NCI-H1436 (cell line): Measurements from ENCODE around the gene MED8.
A peak's percentile ranks its signal among the peaks of the same experiment; 100 is the strongest.
"Not testable (repeated sequence)": the region's sequence is repeated elsewhere in the genome, so short reads cannot be mapped to it uniquely, and the experiment has no call there.

ENCODE experiments used
- DNase-seq: peaks from one replicate; lab custom pipeline; 2025; lab: John Stamatoyannopoulos, UW

Gene MED8

DNA sequence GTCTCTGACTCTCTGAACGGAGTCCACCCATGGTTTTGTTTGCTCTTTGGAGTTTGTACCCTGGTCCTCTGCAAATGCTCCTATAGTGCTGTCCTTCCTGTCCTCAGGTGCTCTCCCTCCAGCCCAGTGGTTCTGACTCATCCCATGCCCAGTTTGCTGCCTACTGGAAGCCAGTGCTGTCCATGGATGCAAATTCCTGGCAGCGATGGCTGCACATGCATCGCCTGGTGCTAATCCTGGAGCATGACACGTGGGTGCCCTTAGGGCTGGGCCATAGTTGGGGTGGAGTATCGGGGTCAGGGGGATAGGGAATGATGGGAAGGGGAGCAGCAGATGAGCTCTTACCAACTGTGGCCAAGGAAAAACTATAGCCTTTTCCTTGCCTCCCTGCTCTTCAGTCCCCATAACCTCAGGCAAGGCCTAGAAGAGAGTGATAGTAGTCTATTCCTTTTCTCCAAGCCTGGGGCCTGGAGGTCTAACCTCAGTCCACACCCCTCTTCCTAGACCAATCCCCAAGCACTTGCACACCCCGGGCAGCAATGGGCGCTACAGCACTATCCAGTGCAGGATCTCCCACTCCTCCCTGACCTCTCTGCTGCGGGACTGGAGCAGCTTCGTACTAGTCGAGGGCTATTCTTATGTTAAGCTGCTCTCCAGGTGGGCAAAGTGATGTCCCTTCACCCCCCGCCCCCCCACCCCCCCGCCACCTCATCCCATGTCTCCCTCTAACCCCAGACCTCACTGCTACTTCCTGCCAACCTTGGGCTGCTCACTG lies 32.6 kb upstream of the MED8 start:
- no peak for DNase-seq

DNA sequence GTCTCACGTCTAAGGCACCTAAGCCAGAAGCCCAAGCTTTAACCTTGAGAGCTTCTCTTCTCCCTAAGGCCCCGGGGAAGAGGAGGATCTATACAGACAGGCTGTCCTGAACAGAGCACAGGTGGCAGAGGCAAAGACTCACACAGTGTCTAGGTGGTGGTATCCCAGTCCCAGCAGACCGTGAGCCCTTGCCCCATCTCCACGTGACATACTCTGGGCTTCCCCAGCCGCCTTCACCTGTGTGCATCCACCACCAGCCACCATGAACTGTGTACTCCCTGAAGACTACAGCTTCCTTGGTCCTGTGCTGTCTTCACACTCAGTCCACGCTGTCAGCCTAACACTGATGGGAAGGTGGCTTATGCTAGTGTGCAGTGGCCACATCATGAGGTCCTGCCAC lies 31.8 kb upstream of the MED8 start:
- no peak for DNase-seq

DNA sequence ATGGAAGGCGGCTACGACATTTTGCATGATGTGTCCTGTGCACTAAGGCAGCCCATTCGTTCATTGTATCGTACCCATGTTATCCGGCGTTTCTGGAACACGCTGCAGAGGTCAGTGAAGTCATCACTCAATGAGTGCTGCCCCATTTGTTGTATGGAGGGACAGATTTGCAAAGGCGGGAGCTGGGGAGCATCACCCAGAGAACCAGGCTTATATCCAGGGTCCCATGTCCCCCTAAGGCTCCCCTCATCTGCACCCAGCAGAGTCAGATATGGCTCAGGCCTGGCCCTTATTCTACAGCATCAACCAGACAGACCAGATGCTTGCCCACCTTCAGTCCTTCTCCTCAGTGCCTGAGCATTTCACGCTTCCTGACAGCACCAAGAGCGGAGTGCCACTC lies 31.3 kb upstream of the MED8 start:
- no peak for DNase-seq

DNA sequence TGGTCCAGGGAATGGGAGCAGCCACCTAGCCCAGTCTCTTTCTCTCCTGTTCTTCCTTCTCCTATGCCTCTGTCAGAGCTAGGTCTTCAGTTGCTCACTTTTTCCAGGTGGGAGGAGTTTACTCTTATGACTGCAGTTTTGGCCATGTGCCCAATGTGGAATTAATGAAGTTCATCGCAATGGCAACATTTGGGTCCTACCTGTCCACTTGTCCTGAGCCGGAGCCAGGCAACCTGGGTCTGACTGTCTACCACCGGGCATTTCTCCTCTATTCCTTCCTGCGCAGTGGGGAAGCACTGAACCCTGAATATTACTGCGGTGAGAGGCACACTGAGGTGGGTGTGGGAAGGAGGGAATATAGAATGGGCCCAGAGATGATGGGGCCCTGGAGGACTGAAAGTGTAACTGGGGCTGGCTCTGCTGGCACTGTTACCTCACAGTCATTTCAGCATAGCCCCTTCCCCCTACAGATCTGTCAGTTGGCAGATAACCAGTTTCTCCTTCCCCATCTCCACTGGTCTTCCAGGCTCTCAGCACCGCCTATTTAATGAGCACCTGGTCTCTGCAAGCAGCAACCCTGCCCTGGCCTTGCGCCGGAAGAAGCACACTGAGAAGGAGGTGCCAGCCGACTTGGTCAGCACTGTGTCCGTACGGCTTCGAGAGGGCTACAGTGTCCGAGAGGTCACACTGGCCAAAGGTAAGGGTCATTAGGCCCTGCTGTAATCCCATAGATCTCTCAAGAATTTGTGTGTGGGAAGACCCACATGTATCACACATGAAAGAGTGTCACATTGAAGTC lies 30.2 kb upstream of the MED8 start:
- no peak for DNase-seq

DNA sequence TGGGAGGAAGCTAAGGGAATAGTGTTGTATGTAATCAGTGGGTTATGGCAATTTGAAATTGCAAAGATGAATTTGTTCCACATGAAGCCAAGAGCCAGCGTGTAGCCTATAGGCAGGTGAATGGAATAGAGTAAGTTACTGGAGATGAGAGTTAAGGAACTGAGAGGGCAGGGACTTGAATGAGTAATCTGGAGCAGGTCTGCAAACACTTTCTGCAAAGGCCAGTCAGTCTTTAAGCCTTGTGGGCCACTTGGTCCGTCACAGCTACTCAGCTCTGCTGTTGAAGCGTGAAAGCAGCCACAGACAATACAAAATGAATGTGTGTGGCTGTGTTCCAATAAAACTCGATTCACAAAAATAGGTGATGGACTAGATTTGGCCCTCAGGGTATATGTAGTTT lies 29.3 kb upstream of the MED8 start:
- DNase-seq: no peak

DNA sequence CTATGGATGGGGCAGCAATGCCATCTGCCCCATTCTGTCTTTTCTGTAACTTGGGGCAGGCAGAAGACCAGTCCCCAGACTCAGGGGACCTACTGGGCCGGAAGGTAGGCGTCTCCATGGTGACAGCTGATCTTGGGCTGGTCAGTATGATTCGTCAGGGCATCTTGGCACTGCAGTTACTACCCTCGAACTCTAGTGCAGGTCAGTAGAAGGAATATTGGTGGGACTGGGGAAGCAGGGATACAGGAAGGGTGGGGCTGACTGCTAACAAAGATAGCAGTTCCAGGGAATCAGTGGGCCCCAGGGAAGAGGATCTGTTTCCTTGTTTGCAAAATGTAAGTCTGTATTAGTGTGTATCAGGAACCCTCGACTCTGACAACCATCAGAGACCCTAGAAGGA lies 26.3 kb upstream of the MED8 start:
- no peak for DNase-seq

DNA sequence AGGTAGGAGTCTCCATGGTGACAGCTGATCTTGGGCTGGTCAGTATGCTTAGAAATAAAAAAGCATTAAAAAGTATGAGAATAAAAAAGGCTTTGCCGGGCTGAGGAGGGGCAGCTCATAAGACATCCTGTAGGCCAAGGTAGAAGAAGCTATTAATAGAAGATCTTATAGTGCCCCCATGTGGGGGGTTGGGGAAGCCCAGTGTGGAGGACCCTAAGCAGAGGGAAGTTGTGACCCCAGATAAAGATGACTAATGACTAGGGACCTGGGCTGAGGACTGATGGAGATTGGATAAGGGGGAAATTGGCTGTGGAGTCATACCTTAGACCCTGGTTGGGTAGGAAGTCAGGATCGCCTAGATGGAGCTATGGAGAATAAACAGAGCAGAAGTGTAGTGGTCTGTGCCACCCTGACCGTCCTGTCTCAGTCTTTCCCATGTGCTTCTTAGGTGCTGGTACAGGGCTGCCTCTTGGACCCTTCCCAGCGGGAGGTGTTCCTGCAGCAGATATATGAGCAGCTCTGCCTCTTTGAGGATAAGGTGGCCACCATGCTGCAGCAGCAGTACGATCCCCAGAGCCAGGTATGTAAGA lies 25.1 kb upstream of the MED8 start:
- DNase-seq: peak; percentile 27

DNA sequence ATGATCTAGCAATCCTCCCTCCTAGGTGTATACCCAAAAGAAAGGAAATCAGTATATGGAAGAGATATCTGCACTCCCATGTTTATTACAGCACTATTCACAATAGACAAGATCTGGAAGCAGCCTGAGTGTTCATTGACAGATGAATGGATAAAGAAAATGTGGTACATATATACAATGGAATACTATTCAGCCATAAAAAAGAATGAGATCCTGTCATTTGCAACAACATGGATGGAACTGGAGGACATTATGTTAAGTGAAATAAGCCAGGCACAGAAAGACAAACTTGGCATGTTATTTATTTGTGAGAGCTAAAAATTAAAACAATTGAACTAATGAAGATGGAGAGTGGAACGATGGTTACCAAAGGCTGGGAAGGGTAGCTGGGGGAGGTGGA lies 23.8 kb upstream of the MED8 start:
- not testable (repeated sequence) for DNase-seq

DNA sequence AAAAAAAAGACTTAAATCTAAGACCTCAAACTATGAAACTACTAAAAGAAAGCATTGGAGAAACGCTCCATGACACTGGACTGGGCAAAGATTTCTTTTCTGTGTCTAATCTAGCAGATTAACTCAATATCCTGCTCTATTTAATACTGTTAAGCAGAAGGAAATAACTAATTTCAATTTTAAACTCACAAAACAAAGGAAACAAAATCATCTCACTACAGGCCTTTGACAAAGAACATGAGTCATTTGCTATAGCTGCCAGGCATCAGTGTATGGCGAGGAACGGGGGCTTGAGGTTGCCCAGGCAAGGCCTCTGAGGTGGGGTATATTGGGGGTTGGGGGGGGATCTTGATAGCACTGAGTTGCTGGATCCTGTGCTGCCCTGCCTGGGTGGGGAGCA lies 21.0 kb upstream of the MED8 start:
- no peak for DNase-seq

DNA sequence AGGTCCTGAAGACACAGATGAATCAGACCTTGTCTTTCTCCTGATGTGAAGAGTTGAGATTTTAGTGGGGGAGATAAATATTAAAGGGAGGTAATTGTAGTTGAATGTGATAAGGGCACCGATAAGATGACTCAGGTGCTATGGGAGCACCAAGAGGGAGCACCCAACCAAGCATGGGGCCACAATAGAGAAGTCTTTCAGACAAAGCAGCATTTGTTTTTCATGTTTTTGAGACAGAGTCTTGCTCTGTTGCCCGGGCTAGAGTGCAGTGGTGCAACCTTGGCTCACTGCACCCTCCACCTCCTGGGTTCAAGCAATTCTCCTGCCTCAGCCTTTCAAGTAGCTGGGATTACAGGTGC lies 16.3 kb upstream of the MED8 start:
- DNase-seq: no peak

DNA sequence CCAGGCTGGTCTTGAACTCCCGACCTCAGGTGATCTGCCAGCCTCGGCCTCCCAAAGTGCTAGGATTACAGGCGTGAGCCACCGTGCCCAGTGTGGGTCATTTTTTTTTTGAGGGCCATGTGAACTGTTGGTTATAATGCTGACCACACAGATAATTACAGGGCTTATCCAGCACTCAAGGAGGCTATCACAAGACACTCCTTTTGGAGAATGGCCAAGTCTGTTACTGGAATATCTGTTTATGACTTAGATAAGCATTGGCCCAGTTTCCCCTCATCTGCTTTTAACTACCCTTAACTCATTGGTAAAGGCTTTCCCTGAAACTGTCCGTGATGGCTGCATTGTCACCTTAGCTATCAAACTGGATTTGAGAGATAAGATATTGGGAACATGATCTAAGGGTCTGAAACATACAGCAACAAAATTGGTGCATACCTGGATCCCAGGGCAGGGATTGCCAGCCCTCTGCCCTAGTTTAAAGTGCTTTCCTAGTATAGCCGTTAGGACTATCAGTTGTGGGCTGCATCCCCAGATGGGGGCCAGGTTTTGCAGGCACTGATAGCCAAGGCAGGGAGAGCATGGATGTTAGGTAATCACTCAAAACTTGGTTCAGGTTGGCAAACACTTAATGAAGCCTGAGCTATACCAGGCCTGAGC lies 15.7 kb upstream of the MED8 start:
- no peak for DNase-seq

DNA sequence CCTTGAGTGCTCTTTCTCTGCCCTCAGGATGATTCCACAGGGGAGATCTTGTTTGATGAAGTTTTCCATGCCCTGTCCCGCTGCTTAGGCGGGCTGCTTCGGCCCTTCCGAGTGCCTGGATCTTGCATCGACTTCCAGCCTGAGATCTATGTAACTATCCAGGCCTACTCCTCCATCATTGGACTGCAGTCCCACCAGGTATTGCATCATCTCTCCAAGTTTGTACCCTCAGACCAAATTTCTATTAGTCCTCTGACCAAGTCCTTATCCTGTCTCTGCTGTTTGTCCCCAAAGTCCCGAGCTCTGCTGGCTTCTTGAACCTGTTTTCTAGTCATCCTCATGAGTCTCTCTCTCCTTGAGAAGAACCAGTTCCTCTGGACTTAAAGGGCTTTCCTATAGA lies 14.8 kb upstream of the MED8 start:
- DNase-seq: no peak

DNA sequence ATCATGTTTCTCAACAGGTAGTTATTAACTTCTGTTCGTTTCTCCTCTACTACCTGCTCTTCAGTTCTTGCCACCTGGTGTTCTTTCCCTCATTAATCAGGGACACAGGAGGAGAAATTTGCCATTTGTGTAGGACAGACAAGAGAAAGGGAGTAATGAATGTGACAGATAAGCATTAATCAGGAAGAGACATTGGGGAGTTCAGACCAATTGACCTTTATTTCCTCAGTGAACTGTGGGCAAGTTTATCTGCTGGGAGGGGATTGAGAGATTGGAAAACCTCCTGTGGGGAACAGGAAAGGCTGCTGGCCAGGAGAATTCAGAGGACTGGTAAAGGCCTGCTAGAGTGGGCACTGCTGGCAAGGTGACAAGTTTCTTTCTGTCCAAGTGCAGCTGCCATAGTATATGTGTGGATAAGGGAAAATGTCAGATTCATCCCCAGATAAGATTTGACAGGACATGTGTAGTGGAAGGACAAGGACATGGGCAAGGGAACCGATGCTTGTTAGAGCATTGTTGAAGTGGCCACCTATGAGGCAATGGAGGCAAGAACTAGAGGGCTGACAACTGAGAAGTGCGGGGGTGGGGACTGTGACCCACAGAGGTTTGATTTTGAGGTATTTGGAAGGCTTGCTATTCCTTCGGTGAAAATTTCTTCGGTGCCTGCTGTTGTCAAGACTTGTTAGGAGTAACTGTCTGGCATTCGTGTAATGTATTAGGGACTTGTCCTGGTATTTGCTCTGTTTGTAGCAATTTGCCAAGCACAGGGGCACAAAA lies 12.7 kb upstream of the MED8 start:
- DNase-seq: no peak

DNA sequence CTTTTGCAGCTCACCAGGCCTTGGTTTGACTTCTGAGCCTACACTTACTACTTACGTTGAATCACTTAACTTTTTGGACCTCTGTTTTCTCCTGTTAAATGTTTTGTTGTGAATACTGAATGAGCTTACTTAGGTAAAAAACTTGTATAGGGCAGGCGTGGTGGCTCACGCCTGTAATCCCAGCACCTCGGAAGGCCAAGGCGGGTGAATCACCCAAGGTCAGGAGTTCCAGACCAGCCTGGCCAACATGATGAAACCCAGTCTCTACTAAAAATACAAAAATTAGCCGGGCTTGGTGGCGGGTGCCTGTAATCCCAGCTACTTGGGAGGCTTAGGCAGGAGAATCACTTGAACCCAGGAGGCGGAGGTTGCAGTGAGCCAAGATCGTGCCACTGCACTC lies 10.8 kb upstream of the MED8 start:
- DNase-seq: not testable (repeated sequence)

DNA sequence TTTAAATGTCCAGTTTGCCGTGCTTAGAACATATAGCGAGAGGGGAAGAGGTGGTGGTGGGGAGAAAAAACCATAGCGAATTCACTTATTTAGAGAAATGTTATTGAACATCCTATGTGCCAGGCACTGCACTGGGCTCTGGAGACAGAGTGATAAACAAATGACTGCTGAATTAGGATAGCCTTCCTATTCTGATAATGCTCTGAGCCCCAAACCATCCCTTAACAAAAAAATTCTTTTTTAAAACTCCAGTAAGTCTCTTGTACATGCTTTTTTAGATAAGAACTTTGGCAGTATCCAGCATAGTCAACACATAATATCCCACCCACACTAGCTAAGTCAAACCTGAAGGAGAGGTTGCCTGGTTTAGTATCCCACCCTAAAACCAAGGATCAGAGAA lies 8.6 kb upstream of the MED8 start:
- DNase-seq: no peak

DNA sequence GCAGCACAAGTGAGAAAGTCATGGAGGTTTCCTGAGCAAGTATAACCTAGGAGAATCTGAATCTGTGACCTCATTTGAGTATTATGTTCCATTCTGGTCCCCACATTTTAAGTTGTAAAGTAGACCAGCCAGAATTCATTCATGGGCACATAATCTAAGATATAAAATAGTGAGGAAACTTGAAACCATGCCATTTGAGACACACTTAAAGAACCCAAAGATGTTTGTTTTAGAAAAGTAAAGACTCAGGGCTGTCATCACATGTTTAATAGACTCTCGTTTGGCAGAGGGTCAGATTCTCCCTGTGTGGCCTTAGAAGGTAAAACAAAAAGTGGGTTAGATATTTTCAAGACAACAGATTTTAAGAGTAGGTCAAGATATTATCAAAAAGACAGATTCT lies 6.5 kb upstream of the MED8 start:
- no peak for DNase-seq

DNA sequence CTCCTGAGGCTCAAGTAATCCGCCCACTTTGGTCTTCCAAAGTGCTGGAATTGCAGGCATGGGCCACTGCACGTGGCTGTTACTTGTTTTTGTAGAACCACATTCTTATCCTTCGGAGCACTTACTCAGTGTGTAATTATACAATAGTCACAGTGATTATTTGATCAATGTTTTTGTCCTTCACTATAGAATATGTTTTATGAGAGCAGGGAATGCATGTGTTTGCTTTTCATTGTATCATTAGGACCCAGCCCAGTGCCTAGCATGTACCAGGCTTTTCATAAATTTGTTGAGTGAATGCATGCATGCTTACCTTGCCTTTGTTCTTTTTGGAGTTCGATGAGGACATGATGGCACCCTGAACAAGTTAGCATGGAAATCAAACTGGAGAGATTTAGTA lies 5.9 kb upstream of the MED8 start:
- no peak for DNase-seq

DNA sequence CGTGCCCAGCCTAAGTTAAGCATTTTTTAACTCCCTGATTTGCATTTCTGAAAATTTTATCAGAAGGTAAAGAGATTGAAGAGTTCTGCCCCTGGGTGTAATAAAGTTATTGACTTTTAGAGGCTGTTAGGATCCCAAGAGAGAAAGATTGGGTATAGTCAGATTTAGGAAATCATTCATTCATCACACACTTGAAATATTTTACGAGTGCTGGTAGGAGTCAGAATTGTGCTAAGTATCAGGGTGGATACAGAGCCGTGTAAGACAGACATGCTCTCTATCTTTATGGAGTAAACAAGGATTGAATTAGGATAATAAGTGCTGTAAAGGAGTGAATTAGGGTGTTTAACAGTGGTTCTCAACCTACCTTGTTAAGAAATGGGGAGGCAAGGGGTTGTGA lies 3.1 kb upstream of the MED8 start:
- no peak for DNase-seq

DNA sequence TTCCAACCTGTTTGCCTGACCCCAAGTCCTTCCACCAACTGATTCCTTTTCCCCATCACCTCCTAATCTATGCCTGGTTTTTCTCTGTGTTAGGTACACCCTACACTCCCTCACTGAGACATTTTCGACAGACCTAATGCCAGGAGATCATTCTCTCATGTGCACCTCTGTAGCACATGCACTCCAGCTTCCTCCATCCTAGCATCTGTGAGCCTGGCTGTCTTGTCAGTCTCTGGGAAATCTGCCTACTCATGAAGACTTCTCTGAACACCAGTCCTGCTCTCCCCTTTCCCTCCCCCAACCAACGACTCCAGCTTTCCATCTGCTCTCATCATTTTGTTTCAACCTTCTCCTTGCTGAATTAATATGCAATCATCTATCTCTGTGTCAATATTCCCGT lies 987 bp downstream of the MED8 start:
- DNase-seq: no peak

DNA sequence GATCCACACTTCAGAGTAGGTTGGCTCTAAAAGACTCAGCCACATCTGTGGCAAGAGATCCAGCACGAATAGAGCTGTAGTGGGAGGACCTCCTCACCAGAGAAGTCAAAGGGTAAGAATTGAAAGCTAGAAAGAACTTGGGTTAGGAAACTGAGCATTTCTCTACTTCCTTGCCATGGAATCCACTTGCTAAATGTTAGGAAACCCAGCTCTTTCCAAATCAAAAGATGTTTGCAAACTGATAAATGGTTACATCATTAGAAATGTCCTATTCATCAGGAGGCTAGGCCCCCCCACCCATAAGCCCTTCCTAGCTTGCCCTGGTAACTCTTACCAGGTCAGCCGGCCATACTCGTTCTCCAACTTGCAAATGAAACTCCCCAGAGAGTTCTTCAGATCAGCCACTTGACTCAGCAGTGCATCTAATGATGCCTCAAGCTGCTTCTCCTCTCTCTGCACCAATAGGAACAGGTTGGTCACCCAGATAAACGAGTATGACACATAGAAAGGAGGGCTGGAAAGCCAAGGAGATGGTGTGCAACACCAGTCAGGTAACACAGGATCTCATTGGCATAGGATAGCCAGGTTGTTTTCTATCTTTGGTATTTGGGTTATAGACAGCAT lies 1.5 kb downstream of the MED8 start:
- no peak for DNase-seq

DNA sequence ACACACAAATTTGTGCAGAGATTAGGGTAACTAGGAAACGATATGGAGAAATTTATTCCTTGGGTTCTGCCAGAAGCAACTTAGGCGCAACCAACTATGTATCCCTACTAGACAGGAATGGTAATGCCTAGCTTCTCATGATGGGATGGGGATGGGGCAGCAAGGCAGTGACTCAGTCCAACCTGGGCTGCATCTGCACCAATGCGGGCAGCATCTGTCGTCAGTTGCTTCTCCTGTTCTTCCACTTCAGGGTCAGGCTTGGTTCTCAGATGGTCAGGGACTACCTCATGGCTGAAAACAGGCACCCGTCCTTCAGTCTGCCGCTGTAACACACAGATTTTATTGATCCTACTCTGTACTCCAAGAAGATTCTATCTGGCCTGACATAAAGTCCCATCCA lies 2.9 kb downstream of the MED8 start:
- DNase-seq: no peak

DNA sequence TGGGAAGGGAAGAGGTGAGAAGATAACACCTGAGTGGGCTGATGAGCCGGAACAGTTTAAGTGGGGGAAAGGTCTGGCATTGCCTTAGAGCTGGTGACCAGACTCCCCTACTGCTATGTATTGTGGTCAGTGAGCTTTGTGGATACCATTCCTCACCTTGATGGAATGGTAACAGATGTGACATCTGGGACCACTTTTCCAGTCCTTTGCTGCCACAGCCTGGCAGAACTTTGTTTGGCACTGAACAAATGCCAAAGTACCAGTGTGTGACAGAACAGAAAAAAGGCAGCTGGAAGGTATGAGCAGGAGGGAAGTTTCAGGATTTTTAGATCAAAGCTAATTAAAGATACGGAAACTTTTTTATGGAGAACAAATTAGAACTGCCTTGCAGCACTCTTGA lies 6.2 kb downstream of the MED8 start:
- no peak for DNase-seq
